ENCODE results near the gene GRIK1.

GRIK1 gene

DNA sequence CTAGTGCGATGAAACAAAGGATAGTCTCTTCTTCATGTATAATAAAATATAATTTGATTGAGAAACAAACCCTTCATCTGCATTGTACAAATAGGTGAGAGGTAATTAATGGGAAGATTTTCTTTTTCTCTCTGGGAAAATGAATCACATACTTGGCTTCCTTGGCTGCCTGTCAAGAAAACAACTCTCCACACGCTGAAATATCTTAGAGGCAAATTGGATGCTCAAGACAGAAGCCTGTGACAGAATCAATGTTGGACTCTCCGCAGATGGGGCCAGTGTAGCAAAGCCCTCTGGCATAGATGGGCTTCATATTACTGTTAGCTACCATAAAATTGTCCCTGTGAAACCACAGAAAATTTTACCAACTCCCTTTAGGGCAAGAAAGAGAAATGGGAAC lies 186.6 kb downstream of the GRIK1 start (continued):
- TF ChIP-seq ZNF354C (tag by site-specific recombination; IDR thresholded peaks at IDR 0.05; ENCODE audit: borderline replicate concordance, low read depth) (no peak), ZNF416 (tag by site-specific recombination; IDR thresholded peaks at IDR 0.05) (no peak)

DNA sequence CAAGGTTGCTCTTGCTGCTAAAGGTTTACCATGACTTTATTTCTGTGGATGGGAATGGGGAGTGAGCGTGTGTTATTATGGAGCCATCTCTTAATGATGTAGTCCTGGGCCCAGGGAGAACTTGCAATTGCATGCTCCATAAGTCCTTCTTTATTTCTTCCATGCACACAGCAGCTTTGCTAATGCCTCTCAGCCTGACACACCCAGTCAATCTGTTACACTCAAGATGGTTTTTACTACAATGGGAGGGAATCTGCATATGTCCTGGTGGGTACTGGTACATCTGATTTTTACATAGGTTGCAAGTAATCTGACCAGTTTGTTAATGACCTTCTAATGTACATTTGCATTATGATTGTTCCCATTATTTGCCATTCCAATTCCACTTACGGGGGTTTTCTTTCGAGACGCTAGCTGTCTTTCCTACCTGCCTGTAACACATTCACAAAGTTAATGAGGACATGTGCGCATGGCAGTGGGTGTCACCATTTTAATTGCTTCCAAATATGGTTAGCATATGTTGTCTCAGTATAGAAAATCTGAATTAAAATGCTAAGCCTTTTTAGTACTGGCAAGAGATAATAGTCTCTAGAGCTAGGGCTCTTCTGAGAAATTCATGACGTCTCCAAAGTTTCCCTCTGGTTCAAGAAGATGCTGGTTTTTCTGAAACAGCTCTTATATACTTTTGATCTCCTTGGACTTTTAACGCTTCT lies 188.2 kb downstream of the GRIK1 start:
- Histone ChIP-seq H3K36me3 (ENCODE audit: control insufficient read depth in 2 of 2, insufficient read depth in 1 of 2, low read length in 2 of 2) (no peaks in the 10 kb centered on the region), H3K9me3 (ENCODE audit: control insufficient read depth, insufficient read depth, low read depth, low read length) (no peaks in the 10 kb centered on the region), H3K4me1 (ENCODE audit: control insufficient read depth, insufficient read depth, low read length) (no peaks in the 10 kb centered on the region), H3K4me3 (ENCODE audit: low read depth, low read length) (no peak overlapping the region), H3K27ac (ENCODE audit: extremely low read depth, low read depth, low read length) (no peak overlapping the region)
- TF ChIP-seq ZNF214 (tag by site-specific recombination; IDR thresholded peaks at IDR 0.05; ENCODE audit: borderline replicate concordance) = no peak
- no peak for TF ChIP-seq ZNF555 (tag by site-specific recombination; conservative IDR thresholded peaks at IDR 0.05)
- no peak for TF ChIP-seq ZNF23 (tag by site-specific recombination; IDR thresholded peaks at IDR 0.05; ENCODE audit: borderline replicate concordance)
- TF ChIP-seq ZNF501 (tag by site-specific recombination; IDR thresholded peaks at IDR 0.05) = no peak
- POLR2A ChIA-PET = no interaction called here
- CTCF ChIA-PET = interaction anchor here (0.9 kb wide), 1 partner anchor 8 kb away, joined by 5 read pairs; no protein-coding TSS in a partner anchor

DNA sequence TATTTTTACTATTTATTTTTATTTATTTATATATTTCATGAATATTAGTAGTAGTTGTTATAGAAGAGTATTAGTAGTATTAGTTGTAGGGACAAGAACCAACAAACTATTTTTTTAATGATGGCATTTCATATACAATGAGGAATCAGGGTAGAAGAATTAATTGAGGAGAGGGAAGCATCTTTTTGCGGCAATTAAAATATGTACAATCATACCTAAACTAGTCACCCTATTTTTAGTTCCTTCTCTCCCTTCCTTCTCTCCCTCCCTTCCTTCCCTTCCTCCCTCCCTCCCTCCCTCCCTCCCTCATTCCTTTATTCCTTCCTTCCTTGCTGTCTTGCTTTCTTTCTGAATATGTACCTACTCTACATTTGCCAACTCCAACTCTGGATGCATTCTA lies 189.8 kb downstream of the GRIK1 start:
- H3K4me3 ChIP-seq (ENCODE audit: low read depth, low read length) = no peak overlapping the region
- TF ChIP-seq ZNF837 (tag by site-specific recombination; IDR thresholded peaks at IDR 0.05) = no peak
- TF ChIP-seq, protein P1, sequence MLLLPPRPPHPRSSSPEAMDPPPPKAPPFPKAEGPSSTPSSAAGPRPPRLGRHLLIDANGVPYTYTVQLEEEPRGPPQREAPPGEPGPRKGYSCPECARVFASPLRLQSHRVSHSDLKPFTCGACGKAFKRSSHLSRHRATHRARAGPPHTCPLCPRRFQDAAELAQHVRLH (tag by site-specific recombination; IDR thresholded peaks at IDR 0.05) = no peak
- H3K9me3 ChIP-seq (ENCODE audit: control insufficient read depth, insufficient read depth, low read depth, low read length) = no peaks in the 10 kb centered on the region
- CTCF ChIA-PET = interaction anchor here (0.6 kb wide), 1 partner anchor 19 kb away, joined by 4 read pairs; no protein-coding TSS in a partner anchor
- POLR2A ChIA-PET = no interaction called here
- H3K27ac ChIP-seq (ENCODE audit: extremely low read depth, low read depth, low read length) = no peak overlapping the region
- no peaks in the 10 kb centered on the region for H3K4me1 ChIP-seq (ENCODE audit: control insufficient read depth, insufficient read depth, low read length)
- no peaks in the 10 kb centered on the region for H3K36me3 ChIP-seq (ENCODE audit: control insufficient read depth in 2 of 2, insufficient read depth in 1 of 2, low read length in 2 of 2)

DNA sequence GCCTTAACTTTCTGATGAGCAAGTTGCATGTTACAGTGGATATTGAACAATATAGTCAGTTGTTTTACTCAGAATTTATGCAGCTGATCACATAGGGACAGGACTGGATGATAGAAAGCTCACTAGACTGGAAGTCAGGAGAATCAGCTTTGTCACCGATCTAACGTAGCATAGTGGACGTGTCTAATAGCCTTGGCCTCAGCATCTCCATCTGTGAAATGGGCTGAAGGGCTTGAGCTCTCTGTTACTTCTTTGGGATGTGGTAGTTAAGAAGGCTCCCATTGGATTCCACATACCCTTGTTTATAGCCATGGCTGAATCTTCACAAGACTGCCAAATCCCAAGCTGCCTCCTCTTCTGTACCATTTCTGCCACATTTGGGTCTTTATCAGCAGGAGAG lies 190.6 kb downstream of the GRIK1 start:
- Histone ChIP-seq H3K36me3 (ENCODE audit: control insufficient read depth in 2 of 2, insufficient read depth in 1 of 2, low read length in 2 of 2) (no peaks in the 10 kb centered on the region), H3K9me3 (ENCODE audit: control insufficient read depth, insufficient read depth, low read depth, low read length) (no peaks in the 10 kb centered on the region), H3K4me1 (ENCODE audit: control insufficient read depth, insufficient read depth, low read length) (no peaks in the 10 kb centered on the region), H3K4me3 (ENCODE audit: low read depth, low read length) (no peak overlapping the region), H3K27ac (ENCODE audit: extremely low read depth, low read depth, low read length) (no peak overlapping the region)
- TF ChIP-seq ZNF19 (tag by site-specific recombination; IDR thresholded peaks at IDR 0.05; ENCODE audit: low read depth) (no peak), ZFP3 (tag by site-specific recombination; IDR thresholded peaks at IDR 0.05; ENCODE audit: low read depth) (no peak)
- ChIA-PET CTCF (interaction anchor here (0.6 to 1.1 kb wide), 3 partner anchors 19 to 249 kb away, joined by 3 to 4 read pairs (median 3); no protein-coding TSS in a partner anchor), POLR2A (no interaction called here)

DNA sequence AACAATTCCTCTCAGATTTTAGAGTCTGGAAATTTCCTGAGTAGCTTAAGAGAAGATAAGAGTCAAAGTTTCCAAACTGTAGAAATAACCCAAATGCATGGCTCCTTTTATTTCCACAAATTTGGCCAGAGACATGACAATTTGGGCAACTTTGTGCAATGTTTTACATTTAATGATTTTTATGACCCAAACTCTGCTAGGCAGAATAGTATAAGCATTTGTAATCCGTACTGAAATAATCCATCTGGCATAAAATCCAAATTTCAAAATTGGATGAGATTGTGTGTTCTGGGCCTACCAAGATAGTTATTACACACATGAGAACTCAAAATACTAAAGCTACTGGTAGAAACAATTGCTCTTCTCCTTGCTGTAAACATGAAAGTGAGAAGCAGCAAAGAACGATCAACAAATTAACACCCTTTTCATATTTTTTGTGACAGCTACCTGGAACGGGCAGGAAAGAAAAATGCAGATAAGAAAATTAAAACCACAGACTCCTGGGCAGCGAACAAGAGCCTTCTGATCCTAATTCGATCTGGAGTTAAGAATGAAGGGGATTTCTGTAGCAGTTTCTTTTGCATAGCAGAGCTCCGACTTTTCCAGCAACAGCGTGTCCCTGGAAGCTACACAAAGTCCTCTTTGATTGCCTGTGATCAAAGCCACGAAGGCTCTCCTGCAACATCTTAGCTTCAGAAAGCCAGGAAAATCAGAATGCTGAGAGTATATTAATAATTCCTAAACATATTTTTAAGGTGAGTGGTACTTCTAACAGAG lies 191.2 kb downstream of the GRIK1 start:
- no peak overlapping the region for H3K4me3 ChIP-seq (ENCODE audit: low read depth, low read length)
- ChIA-PET CTCF (interaction anchor here (1.0 to 1.1 kb wide), 2 partner anchors 101 to 249 kb away, joined by 3 read pairs; no protein-coding TSS in a partner anchor), POLR2A (no interaction called here)
- H3K27ac ChIP-seq (ENCODE audit: extremely low read depth, low read depth, low read length) = no peak overlapping the region
- H3K36me3 ChIP-seq (ENCODE audit: control insufficient read depth in 2 of 2, insufficient read depth in 1 of 2, low read length in 2 of 2) = no peaks in the 10 kb centered on the region
- H3K9me3 ChIP-seq (ENCODE audit: control insufficient read depth, insufficient read depth, low read depth, low read length) = no peaks in the 10 kb centered on the region
- no peaks in the 10 kb centered on the region for H3K4me1 ChIP-seq (ENCODE audit: control insufficient read depth, insufficient read depth, low read length)
- TF ChIP-seq, protein P2, sequence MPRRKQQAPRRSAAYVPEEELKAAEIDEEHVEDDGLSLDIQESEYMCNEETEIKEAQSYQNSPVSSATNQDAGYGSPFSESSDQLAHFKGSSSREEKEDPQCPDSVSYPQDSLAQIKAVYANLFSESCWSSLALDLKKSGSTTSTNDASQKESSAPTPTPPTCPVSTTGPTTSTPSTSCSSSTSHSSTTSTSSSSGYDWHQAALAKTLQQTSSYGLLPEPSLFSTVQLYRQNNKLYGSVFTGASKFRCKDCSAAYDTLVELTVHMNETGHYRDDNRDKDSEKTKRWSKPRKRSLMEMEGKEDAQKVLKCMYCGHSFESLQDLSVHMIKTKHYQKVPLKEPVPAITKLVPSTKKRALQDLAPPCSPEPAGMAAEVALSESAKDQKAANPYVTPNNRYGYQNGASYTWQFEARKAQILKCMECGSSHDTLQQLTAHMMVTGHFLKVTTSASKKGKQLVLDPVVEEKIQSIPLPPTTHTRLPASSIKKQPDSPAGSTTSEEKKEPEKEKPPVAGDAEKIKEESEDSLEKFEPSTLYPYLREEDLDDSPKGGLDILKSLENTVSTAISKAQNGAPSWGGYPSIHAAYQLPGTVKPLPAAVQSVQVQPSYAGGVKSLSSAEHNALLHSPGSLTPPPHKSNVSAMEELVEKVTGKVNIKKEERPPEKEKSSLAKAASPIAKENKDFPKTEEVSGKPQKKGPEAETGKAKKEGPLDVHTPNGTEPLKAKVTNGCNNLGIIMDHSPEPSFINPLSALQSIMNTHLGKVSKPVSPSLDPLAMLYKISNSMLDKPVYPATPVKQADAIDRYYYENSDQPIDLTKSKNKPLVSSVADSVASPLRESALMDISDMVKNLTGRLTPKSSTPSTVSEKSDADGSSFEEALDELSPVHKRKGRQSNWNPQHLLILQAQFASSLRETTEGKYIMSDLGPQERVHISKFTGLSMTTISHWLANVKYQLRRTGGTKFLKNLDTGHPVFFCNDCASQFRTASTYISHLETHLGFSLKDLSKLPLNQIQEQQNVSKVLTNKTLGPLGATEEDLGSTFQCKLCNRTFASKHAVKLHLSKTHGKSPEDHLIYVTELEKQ (tag by site-specific recombination; IDR thresholded peaks at IDR 0.05; ENCODE audit: borderline replicate concordance) = no peak
- TF ChIP-seq ZBTB20 (tag by site-specific recombination; IDR thresholded peaks at IDR 0.05) (no peak), ZNF302 (tag by site-specific recombination; IDR thresholded peaks at IDR 0.05; ENCODE audit: low read depth) (no peak), ZBTB1 (tag by site-specific recombination; IDR thresholded peaks at IDR 0.05) (no peak), ZBTB21 (tag by site-specific recombination; IDR thresholded peaks at IDR 0.05) (no peak), ZNF600 (tag by site-specific recombination; IDR thresholded peaks at IDR 0.05) (no peak)
- TF ChIP-seq, protein P3, sequence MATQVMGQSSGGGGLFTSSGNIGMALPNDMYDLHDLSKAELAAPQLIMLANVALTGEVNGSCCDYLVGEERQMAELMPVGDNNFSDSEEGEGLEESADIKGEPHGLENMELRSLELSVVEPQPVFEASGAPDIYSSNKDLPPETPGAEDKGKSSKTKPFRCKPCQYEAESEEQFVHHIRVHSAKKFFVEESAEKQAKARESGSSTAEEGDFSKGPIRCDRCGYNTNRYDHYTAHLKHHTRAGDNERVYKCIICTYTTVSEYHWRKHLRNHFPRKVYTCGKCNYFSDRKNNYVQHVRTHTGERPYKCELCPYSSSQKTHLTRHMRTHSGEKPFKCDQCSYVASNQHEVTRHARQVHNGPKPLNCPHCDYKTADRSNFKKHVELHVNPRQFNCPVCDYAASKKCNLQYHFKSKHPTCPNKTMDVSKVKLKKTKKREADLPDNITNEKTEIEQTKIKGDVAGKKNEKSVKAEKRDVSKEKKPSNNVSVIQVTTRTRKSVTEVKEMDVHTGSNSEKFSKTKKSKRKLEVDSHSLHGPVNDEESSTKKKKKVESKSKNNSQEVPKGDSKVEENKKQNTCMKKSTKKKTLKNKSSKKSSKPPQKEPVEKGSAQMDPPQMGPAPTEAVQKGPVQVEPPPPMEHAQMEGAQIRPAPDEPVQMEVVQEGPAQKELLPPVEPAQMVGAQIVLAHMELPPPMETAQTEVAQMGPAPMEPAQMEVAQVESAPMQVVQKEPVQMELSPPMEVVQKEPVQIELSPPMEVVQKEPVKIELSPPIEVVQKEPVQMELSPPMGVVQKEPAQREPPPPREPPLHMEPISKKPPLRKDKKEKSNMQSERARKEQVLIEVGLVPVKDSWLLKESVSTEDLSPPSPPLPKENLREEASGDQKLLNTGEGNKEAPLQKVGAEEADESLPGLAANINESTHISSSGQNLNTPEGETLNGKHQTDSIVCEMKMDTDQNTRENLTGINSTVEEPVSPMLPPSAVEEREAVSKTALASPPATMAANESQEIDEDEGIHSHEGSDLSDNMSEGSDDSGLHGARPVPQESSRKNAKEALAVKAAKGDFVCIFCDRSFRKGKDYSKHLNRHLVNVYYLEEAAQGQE (tag by site-specific recombination; IDR thresholded peaks at IDR 0.05) = no peak
